Kidney epithelial cell (primary cell): ENCODE data around the gene MAPRE2. TPM values are rescaled to one million over a fixed set of nuclear protein-coding genes. Genes with fewer than 3 reads are reported as not detected.

Source experiments
- DNase-seq: peaks from one replicate; pipeline ENCODE4 v3.0.0-alpha.2; 2010; ENCODE audit warnings: low read depth
- H3K27me3 ChIP-seq: 2 replicates; pipeline ENCODE4 v1.6.0; 2011; ENCODE audit warnings: low read length; ENCODE audit not compliant: control insufficient read depth, insufficient read depth
- H3K36me3 ChIP-seq: 2 replicates; pipeline ENCODE4 v1.5.1; 2011; ENCODE audit warnings: low read length; ENCODE audit not compliant: control insufficient read depth, insufficient read depth
- H3K4me3 ChIP-seq: 2 replicates; pipeline ENCODE4 v1.5.1; 2011; ENCODE audit warnings: low read depth, mild to moderate bottlenecking, control low read depth, low read length
- total RNA-seq: library from RNA; depleted of rRNA; stranded (reverse); fragments of >200 nt; gene quantifications from 2 replicates; pipeline ENCODE4 v1.2.3, GENCODE V29; 2015
- TF ChIP-seq, protein P1 (sequence below): IDR thresholded peaks from 2 replicates; pipeline ENCODE4 v1.5.1; 2011; ENCODE audit warnings: mild to moderate bottlenecking, moderate library complexity, low read length, control low read depth, inconsistent platforms; ENCODE audit not compliant: insufficient read depth, poor library complexity, severe bottlenecking

Gene MAPRE2
- total RNA-seq, 1 donor from 2014 or later, result 16.2 TPM

DNA sequence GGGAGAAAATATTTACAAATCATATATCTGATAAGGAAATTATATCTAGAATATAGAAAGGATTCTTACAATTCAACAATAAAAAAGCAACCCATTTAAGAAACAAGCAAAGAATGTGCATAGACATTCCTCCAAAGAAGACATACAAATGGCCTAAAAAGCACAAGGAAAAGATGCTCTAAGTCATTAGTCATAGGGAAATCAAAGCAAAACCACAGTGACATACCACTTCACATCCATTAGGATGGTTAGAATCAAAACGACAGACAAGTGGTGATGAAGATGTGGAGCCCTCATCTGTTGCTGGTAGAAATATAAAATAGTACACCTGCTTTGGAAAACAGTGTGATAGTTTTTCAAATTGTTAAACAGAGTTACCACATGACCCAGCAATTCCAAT lies 48.2 kb downstream of the MAPRE2 start:
- no peak for DNase-seq
- no peaks in the 10 kb centered on the region for H3K27me3 ChIP-seq
- H3K4me3 ChIP-seq, result no peak overlapping the region
- no peaks in the 10 kb centered on the region for H3K36me3 ChIP-seq
- TF ChIP-seq, protein P1, sequence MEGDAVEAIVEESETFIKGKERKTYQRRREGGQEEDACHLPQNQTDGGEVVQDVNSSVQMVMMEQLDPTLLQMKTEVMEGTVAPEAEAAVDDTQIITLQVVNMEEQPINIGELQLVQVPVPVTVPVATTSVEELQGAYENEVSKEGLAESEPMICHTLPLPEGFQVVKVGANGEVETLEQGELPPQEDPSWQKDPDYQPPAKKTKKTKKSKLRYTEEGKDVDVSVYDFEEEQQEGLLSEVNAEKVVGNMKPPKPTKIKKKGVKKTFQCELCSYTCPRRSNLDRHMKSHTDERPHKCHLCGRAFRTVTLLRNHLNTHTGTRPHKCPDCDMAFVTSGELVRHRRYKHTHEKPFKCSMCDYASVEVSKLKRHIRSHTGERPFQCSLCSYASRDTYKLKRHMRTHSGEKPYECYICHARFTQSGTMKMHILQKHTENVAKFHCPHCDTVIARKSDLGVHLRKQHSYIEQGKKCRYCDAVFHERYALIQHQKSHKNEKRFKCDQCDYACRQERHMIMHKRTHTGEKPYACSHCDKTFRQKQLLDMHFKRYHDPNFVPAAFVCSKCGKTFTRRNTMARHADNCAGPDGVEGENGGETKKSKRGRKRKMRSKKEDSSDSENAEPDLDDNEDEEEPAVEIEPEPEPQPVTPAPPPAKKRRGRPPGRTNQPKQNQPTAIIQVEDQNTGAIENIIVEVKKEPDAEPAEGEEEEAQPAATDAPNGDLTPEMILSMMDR, result no peak

DNA sequence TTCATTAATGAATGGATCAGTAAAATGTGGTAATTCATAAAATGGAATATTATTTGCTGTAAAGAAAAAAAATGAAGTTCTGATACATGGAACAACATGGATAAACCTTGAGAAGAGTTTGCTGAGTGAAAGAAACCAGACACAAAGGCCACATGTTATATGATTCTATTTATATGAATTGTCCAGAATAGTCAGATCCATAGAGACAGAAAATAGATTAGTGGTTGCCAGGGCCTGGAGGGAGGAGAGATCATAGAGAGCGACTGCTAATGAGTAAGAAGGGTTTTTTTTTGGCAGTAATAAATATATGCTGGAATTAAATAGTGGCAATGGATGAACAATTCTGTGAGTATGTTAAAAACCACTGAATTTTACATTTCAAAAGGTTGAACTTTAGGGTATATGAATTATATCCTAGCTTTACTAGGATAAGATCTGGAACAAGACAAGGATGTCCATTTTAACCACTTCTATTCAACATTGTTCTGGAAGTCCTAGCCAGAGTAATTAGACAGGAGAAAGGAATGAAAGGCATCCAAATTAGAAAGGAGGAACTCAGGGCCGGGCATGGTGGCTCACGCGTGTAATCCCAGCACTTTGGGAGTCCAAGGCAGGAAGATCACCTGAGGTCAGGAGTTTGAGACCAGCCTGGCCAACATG lies 48.8 kb downstream of the MAPRE2 start:
- no peaks in the 10 kb centered on the region for H3K36me3 ChIP-seq
- TF ChIP-seq, protein P1, result no peak
- H3K27me3 ChIP-seq, result no peaks in the 10 kb centered on the region
- no peak overlapping the region for H3K4me3 ChIP-seq
- DNase-seq, result no peak

DNA sequence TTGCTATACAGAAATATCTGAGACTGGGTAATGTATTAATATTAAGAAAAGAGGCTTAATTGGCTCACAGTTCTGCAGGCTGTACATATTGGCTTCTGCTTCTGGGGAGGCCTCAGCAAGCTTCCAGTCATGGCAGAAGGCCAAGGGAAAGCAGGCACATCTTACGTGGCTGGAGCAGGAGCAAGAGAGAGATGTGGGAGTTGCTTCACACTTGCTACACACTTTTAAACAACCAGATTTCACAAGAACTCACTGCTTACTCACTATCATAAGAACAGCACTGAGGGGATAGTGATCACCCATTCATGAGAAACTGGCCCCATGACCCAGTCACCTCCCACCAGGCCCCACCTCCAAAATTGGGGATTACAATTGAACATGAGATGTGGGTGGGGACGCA lies 50.6 kb downstream of the MAPRE2 start:
- Histone ChIP-seq H3K4me3 (no peak overlapping the region), H3K36me3 (no peaks in the 10 kb centered on the region), H3K27me3 (no peaks in the 10 kb centered on the region)
- no peak for DNase-seq
- TF ChIP-seq, protein P1, result no peak

DNA sequence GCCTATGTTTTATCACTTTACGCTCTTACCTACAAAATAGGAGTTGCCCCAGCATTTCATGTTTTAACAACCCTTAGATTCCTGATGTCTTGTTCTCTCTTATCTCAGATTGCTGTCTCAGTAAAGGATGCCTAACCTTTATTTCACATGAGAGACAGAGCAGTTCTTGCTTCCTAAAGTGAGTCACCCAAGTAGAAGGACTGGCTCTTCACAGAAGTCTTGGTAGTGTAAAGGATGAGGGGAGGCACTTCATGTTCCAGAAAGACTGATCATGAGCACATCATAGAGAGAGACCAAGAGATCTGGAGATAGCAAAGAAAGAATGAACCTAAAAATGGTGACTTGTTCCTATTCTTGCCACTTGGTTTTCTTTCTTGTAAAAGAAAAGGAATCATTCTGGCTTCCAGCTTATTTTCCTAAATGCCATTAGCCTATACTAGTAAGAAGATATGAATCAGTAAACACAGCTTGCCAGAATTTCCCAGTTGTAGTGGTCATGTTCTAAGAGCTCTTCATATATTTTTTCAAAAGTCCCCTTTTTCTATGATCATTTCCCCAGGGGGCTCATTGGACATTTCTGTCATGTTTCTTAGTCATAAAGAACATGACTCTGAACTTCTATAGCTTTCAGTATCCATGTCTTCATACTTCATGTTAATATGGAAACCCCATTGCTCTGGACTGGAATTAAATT lies 54.9 kb downstream of the MAPRE2 start:
- Histone ChIP-seq H3K4me3 (no peak overlapping the region), H3K36me3 (no peaks in the 10 kb centered on the region), H3K27me3 (no peaks in the 10 kb centered on the region)
- no peak for DNase-seq
- TF ChIP-seq, protein P1, result no peak

DNA sequence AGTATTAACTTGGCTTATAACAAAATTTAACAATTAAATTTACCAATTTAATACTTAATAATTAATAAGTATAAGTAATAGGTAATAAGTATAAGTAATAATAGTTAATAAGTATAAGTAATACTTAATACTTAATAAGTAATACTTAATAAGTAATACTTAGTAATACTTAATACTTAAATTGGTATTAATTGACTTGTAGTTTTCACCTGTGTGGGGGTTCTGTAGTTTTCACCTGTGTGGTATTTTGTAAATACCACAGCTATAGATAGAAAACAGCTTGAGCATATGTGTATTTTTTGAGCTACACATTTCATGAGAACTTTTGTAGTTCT lies 55.4 kb downstream of the MAPRE2 start:
- H3K36me3 ChIP-seq, result no peaks in the 10 kb centered on the region
- TF ChIP-seq, protein P1, result no peak
- DNase-seq, result no peak

DNA sequence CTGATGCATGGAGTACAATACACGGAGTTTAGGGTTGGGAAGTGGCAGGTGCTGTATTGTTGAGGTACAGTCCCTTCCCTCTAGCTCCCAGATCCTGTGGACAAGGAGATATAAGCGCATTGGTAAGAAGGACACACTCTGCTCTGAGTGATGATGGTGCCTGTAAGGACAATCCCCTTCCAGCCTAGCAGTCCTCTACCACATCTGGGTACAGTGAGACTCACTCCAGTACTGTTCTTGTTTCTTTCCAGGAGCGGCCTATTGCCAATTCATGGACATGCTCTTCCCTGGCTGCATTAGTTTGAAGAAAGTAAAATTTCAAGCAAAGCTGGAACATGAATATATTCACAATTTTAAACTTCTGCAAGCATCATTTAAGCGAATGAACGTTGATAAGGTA lies 56.0 kb downstream of the MAPRE2 start:
- Histone ChIP-seq H3K27me3 (no peaks in the 10 kb centered on the region), H3K4me3 (no peak overlapping the region), H3K36me3 (no peaks in the 10 kb centered on the region)
- DNase-seq, result no peak
- TF ChIP-seq, protein P1, result no peak

More for the DNA sequence above, 55.4 kb downstream of the MAPRE2 start:
- H3K4me3 ChIP-seq, result no peak overlapping the region
- H3K27me3 ChIP-seq, result no peaks in the 10 kb centered on the region
